PFSK-1 (cell line): Measurements from ENCODE around the gene DCTN4. TPM values are rescaled to one million over a fixed set of nuclear protein-coding genes. Genes with fewer than 3 reads are reported as not detected.

Experiments
- FOXP2 ChIP-seq: optimal IDR thresholded peaks from 2 replicates; pipeline ENCODE3; 2011; ENCODE audit warnings: borderline replicate concordance, control low read depth, inconsistent platforms; ENCODE audit not compliant: insufficient read depth; ENCODE audit errors: extremely low read length, extremely low read depth
- POLR2AphosphoS5 ChIP-seq: IDR thresholded peaks from 2 replicates; pipeline ENCODE4 v1.6.1; 2012; ENCODE audit warnings: low read depth, mild to moderate bottlenecking, control low read depth, low read length, moderate library complexity
- REST ChIP-seq, 2 experiments: IDR thresholded peaks; 2 replicates each; pipeline versions ENCODE4 v1.6.1 to v1.8.0; 2011 to 2012; ENCODE audit warnings: low read depth in 2 of 2, low read length in 2 of 2, control low read depth in 1 of 2, inconsistent platforms in 1 of 2, mild to moderate bottlenecking in 1 of 2, moderate library complexity in 1 of 2; ENCODE audit not compliant: insufficient read depth in 1 of 2
- SIN3A ChIP-seq: IDR thresholded peaks from 2 replicates; pipeline ENCODE4 v1.6.1; 2012; ENCODE audit warnings: mild to moderate bottlenecking, low read length, moderate library complexity, borderline replicate concordance; ENCODE audit not compliant: insufficient read depth
- TAF1 ChIP-seq: IDR thresholded peaks from 2 replicates; pipeline ENCODE4 v1.6.1; 2012; ENCODE audit warnings: low read length, control low read depth, borderline replicate concordance; ENCODE audit not compliant: insufficient read depth
- polyA plus RNA-seq: library from polyadenylated mRNA; unstranded; fragments of >200 nt; gene quantifications from one replicate; pipeline ENCODE4 v1.2.1, GENCODE V29; 2012; ENCODE audit warnings: low read depth, missing spikeins; ENCODE audit not compliant: insufficient read length

DCTN4 gene
- polyA plus RNA-seq, result 41.5 TPM

DNA sequence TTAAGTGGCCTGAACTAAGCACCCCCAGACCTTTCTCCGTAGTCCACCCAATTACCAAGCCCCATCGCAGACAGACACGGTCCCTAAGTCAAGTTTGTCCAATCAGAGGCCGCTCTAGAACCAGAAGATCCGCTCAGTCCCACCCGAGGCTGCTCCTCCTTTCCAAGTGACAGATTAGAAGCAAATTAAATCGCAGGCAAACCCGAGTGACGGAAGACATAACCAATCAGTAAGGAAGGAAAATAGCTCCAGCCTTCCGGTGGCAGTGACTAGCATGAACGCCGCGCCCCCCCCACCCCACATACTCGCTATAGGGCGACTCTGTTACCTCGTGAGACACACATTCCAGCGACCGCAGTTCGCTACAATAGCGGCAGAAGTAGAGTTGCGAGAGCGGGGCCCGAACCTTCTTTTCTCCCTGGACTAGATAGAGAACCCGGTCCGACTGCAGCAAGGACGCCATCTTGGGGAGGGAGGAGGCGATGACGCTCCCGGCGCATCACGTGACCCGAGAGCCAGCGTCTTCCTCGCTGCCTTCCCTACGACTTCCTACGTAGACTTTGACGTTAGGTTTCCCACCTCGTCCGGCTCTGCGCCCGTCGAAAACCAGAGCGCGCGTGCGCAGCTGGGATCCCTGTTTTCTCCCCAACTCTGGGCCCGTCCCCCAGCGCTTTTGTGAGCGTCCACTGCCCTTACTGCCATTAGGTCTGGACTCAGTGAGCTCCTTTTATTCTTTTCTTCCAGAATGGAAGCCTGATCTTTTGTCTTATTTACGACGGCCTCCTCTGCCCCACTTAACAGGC lies at the start of gene DCTN4:
TSS of gene DCTN4 (minus strand) at position 487 of the 803 bp plus-strand sequence. CDS start at position 463, 24 bp downstream.
- TF ChIP-seq REST (IDR thresholded peaks at IDR 0.05; ENCODE audit: insufficient read depth in 1 of 2, low read depth in 2 of 2, low read length in 2 of 2) (no peak), SIN3A (no peak), FOXP2 (peak; percentile 82), POLR2AphosphoS5 (peak; percentile 85), TAF1 (peak; percentile 86; the same call in 1 of the 2 replicates)

DNA sequence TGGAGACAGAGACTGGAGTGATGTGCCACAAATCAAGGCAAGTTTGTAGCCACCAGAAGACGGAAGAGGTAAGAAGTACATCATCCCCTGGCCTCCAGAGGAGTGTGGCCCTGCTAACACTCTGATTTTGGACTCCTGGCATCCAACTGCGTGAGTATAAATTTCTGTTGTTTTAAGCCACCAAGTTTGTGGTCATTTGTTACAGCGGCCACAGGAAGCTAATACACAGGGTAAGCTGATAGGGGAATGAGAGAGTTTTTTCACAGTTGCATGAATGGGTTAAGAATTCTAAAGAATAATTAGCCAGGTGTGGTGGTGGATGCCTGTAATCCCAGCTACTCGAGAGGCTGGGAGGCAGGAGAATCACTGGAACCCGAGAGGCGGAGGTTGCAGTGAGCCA lies 45.6 kb upstream of the DCTN4 start:
- TF ChIP-seq POLR2AphosphoS5, result no peak

GRCh38 chr5:150801117-150801927 lies 42.5 kb upstream of the DCTN4 start:
- TF ChIP-seq REST (IDR thresholded peaks at IDR 0.05; ENCODE audit: insufficient read depth in 1 of 2, low read depth in 2 of 2, low read length in 2 of 2) (no peak), TAF1 (no peak), FOXP2 (no peak), POLR2AphosphoS5 (no peak), SIN3A (no peak)

DNA sequence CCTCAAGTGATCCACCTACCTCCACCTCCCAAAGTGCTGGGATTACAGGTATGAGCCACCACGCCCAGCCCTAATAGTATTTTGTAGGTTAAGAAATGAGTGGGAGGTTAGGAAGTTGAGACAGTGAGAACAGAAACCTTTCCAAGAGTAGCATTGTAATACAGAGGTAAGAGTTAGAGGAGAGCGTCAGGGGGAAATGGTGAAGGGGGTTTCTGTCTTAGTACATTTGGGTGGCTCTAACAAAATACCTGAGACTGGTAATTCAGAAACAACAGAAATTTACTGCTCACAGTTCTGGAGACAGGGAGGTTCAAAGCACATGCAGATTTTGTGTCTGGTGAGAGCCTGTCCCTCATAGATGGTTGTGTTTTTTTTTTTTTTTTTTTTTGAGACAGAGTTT lies 38.6 kb upstream of the DCTN4 start:
- TF ChIP-seq REST (IDR thresholded peaks at IDR 0.05; ENCODE audit: insufficient read depth in 1 of 2, low read depth in 2 of 2, low read length in 2 of 2), result no peak
- no peak for TF ChIP-seq POLR2AphosphoS5
- no peak for TF ChIP-seq FOXP2
- TF ChIP-seq TAF1, result no peak
- no peak for TF ChIP-seq SIN3A

- TF ChIP-seq REST (IDR thresholded peaks at IDR 0.05; ENCODE audit: insufficient read depth in 1 of 2, low read depth in 2 of 2, low read length in 2 of 2) (no peak), FOXP2 (no peak), POLR2AphosphoS5 (no peak), TAF1 (no peak), SIN3A (no peak)
These were observed 36.1 kb upstream of the DCTN4 start for GRCh38 chr5:150794927-150795326.
